GM19351 (cell line): ENCODE results near the gene CYLD.

Source experiments
- ATAC-seq: cut with Tn5 transposase; IDR thresholded peaks from one replicate; pipeline ENCODE4 v1.9.1; 2021; ENCODE audit warnings: mild to moderate bottlenecking, moderate library complexity; ENCODE audit not compliant: unreplicated experiment

The CYLD gene

DNA sequence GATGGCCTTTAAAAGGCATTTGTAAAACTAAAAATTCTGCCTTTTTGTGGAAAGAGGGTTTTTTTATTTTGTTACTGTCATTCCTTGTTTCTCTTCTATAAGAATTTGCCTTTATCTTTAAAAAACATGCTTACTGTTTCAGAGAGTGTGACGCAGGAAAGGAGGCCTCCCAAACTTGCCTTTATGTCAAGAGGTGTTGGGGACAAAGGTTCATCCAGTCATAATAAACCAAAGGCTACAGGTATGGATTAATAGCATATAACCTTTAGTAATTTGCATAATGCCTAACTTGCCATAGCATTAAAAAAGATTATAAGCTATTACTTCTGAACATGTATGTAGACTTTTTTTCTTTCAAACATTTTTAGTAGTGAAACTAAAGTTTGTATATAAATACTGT is 34.2 kb downstream of the CYLD start:
- ATAC-seq, result no peak

DNA sequence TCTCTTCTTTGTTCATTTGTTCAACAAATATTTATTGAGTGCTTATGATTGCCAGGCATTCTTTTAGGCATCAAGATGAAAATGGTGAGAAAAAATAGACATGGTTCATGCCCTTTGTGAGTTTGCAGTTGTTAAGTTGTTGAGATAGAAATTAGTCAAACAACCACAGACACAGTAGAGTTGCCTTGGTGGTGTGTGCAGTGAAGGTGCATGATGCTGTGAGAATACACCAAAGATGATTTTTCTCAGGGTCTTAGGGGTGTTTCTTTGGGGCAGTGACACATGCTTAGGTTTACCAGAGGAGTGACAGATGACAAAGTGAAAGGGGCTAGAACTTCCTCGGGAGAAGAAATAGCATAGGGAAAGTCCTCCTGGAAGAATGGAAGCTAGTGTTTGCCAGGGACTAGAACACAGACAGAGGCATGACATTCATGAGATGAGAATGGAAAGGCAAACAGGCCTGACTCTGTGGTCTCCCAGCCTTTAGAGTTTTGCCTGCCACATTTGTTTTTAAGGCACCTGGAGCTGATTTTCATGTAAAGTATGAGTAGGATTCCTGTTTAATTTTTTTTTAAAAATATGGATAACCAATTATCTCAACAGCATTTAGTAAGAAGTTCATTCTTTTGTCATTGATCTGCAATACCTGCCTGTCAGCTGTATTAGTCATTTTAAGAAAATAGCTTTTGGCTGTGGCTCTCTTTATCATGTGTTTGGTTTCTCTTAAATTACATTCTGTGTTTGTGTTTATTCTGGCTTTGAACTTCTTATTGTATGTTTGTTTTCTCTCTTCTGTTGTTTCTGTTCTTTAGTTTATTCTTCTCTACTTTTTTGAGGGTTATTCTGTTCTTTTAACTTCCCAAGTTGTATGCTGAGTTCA is 36.6 kb downstream of the CYLD start:
- ATAC-seq, result no peak

DNA sequence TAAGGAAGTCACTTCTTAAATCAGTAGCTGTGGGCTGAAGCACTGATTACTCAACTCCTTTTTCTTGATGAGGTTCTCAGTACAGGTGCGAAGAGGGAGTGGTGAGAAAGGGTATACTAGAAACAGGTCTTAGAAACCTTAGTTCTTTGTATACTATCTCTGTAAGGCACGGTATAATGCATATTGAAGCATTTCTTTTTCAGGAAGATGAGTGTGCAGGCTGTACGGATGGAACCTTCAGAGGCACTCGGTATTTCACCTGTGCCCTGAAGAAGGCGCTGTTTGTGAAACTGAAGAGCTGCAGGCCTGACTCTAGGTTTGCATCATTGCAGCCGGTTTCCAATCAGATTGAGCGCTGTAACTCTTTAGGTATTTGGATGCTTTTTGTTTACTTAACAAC is 39.2 kb downstream of the CYLD start:
- ATAC-seq, result no peak

DNA sequence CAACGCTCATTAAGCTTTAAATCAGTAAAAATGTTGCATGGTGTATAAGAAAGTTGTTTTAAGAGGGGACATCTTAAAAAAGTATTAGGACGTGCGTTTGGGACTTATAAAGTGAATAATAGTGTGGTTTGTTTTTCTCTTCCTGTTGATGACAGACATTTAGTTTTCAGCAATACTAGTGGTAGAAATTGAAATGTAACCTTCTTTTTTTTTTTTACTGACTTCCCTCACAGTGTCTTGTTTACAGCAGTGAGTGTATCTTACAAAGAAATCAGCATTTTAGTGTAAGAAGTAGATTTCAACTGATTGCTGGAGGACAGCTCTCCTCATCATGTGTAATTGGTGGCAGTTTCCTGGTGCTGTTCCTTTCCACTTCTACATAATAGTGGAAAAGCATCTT is 39.6 kb downstream of the CYLD start:
- no peak for ATAC-seq

DNA sequence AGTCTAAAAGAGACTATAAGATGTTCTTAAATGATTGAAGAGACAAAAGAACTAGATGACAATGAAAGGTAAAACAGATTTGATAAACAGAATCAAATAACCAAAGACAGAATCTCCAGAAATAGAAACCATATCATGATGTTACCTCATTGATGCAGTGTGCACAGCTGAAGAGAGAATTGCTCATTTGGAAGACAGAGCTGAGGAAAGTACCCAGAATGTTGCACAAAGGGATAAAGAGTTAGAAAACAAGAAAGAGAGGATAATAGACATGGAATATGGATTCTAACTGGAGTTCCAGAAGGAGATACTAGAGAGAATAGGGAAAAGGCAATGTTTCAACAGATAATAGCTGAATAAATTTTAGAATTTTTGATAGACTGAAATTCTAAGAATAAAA is 47.9 kb downstream of the CYLD start:
- ATAC-seq, result no peak

DNA sequence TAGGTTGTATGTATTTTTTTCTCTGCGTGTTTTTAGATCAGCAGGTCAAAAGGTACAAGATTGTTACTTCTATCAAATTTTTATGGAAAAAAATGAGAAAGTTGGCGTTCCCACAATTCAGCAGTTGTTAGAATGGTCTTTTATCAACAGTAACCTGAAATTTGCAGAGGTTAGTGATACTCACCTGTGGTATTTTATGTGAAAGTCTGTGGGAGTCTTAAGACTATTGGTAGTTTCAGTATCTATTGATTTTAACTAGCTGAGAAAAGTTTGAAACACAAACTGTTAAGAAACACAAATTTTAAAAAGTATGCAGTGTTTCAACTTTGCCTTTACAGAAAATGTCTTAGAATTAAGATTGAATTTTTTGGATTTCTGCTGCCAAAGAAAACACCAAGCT is 49.6 kb downstream of the CYLD start:
- no peak for ATAC-seq

DNA sequence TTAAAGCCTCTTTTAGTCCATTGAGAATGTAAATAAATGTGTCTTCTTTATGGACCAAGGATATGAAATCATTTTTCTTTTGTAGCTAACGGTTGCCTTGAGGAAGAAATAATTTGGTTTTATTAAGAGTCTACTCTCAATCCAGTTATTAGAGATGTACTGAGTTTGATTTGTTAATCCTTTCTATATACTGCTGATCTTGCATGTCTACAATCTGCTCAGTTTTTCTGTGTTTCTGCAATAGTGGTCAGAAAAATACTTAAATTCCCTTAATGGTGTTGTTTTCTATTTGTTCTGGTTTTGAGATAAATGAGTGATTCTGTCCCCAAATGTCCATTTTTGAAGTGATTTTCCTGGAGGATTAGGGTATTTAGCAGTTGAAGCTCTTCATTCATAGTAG is 54.9 kb downstream of the CYLD start:
- ATAC-seq, result no peak

DNA sequence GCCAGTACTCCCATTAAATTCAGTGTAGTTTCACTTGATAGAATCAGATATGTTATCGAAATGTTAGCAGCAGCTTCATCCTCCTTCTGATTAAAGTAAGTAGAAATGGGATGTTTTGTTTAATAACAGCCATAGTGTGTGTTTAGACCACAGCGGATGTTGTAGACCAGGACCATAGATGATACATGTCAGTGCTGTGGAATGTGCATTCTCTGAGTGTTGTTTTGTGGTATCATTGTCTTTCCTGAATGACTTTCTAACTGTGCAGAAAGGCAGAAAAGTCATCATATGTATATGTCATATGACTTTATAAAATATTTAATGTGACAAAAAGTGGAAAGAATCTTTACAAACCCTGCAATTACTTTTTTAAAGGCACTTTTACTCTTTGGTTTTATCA is 55.6 kb downstream of the CYLD start:
- ATAC-seq, result no peak

DNA sequence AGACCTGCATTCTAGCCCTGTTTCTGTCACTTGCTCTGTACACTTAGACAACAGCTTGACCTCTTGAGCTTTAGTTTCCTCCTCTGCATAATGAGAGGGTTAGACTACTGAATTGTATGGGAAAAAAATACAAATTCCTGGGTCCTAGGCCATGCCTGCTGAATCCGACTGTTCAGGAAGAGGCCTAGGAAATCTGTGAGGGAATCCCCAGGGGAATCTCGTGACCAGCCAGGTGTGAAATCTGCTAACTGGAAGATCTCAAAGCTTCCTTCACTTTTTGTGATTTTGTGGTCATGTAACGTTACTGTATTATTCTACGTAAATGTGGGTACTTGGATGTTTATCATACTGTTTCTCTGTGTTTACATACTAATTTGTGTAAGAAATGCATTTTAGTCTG is 58.2 kb downstream of the CYLD start:
- no peak for ATAC-seq

DNA sequence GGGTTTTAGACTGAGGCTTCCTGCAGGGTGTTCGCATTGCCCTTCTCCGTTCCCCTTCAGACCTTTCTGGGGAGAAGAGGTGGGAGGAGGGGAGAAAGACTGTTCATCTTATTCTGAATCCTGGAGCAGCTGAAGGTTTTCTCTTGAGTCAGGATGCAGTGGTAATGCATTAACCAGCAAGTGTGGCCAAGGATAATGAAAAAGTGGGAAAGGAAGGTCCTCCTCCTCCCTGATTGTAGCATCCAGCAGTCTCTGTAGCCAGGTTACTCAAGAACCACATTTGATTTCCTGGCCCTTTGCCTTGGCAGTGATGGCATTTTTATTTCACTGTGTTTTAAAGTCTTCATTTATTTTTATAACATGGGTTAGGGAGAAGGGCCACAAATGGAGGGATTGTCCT is 59.1 kb downstream of the CYLD start:
- ATAC-seq, result no peak

DNA sequence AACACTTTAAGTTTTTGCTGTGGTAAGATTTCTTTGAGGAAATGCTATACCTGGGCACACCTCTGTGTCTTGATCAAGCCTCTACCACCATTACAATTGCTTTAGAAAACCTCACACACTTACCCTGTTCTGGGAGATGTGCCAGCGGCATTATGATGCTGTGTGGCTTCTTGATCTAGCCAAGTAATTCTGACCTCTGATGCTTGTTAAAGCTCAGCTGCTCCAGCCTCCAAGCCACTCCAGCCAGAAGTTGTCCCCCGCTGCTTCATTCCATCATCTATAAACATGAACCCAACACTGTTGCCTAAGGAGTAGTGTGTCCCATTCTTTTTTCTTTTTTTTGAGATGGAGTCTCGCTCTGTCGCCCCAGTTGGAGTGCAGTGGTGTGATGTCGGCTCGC is 60.1 kb downstream of the CYLD start:
- no peak for ATAC-seq

DNA sequence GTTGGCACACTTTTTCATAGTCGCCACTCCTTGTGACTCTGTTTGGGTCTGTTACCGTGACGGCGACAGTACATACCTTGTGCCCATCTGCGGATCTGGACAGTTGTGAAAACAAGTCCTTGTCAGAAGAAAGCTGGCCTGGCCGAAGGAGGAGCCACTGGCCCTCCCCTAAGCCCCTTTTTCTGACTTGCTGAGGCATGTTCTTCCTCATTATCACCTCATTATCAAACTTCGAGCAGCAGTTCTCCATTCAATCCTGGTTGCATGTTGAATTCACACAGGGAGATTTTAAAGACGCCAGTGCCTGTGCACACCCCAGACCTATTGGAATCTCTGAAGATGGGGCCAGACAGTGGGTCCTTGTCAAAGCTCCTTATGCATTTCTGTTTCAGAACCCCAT is 61.1 kb downstream of the CYLD start:
- ATAC-seq, result no peak

DNA sequence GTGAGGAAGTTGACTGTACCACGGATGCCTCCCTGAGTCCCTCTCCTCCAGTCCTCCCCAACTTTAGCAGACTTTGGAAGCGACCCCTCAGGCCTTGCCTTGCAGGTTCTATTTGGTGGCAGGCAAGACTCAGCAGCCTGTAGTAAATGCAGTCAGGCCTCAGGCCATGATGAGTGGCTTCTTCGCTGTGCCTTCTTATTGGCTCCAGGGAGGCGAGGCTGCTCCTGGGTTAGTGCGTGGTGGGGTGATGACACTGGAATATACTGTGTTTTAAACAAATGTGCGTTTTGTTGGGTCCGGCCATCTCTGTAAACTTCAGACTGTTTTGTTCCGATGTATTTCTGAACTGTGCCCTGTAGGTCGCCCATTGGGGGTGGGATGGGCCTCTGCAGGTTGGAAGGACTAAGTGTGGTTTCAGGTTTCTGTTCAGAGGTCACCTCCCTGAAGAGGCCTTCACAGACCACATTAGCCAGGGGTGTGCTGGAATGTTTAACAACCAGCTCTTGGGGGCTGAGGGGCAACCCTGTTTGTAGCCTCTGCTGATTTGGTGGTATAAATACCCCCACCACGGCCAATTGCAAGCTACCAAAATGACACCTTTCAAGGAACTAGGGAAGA is 62.5 kb downstream of the CYLD start:
- ATAC-seq, result no peak

DNA sequence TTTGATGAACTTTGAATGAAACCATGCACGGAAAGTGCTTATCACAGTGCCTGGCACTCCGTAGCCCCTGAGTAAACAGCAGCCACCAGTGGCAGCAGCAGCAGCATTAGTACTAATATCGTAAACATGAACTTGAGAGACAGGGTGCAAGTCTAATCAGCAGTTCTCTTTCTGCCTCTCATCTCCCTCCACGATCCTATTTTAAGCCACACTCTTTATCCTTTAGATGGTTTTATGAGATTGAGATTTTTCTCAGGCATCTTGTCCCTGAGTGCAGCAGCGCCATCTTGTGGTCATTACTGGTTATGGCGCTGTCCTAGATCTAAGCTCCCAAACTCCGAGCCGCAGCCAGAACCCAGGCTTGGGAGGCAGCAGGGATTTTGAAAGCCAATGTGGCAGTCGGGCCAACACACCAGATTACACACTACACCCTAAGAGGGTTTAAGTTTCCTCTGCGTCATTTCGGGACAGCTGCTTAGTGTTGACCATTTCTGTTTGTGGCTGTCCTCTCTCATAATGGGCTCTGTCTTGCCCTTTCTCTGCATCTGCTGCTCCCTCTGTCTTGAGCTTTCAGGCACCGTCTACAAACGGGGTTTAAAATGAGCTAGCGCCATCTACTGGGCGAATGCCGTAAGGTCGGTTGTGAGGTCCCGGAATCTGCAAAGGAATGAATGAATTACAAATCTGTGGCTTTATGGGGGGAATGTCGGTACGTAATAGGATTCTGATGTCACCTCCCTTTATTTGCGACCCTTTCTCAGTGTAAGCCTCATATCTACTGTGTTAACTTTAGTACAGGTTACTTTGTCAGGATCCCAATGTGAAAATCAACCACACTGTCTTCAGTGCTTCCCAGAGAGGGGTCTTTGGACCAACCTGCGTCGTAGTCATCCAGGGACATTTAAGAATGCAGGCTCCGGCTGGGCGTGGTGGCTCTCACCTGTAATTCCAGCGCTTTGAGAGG is 64.5 kb downstream of the CYLD start:
- peak; percentile 91 for ATAC-seq

DNA sequence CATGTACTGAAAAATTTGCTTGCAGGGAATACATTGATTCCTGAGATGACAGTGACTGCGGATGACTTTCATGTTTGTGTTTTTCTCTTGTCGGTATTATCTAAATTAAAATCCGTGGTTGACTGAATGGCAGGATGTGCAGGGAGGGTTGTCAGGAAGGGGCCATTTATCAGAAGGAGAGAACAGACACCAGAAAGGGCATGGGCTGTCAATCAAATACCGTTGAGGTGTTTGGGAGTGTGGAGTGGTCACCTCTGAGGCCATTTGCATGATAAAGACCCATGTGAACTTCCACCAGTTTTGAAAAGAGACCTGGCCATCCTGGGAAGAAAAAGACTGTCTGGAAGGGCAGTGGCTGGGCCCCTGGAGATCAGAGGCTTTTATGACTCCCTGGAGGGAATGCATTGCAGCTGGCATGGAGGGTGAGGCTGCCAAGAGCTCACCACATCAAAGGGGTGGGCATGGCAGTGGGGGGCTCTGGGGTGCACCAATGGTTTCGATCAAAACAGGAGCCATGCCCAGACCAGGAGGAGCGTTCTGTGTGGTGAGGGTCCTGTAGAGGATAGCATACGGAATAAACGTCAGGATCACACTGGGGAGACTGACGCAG is 67.1 kb downstream of the CYLD start:
- ATAC-seq, result no peak

DNA sequence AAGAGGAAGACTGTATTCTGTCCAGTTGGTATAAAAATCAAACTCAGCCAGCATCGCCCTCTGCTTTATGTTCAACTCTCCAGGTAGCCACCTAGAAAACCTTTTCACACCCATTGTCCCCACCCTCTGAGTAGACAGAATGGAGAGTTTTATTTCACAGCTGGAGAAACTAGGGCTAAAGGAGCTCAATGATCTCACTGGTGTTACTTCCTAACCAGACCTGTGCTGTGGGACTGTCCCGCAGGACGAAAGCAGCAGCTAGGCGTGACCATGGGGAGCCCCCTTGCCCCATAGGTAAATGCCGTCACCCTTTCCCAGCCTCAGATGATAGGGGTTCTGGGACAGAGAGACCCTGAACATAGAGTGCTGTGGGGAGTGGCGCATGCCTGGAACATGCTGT is 67.7 kb downstream of the CYLD start:
- peak; percentile 47 for ATAC-seq

DNA sequence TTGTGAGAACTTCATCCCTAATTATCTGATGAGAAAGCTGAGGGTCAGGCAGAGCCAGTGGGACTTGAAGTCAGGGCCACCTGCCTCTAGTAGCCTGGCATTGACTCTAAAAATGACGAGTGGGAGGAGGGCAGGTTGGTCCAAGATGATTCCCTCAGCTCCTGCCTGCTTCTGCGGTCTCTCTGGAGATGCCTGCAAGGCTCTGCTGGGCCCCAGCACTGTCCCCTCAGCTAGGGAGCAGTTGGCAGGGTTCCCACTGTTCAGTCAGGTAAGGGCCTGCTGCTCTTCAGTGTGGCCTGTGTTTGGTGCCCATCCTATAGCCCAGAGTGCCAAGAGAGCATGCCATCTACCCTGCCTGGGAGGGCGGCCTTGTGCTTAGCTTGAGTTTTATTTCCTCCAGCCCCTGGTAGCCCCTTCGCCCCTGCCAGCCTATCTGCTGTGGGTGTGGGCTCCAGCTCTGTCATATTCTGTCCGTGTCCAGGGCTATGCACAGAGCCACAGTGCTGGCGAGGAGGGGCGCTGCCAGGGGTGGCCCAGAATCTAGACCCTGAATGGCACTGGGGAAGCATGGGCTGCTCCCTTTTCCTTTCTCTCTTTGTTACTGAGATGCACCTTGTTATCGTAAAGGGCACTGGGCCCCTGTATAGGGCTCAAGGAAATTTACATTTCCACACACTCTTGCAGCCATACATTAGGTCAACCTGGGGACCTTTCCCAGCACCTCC is 68.5 kb downstream of the CYLD start:
- no peak for ATAC-seq

DNA sequence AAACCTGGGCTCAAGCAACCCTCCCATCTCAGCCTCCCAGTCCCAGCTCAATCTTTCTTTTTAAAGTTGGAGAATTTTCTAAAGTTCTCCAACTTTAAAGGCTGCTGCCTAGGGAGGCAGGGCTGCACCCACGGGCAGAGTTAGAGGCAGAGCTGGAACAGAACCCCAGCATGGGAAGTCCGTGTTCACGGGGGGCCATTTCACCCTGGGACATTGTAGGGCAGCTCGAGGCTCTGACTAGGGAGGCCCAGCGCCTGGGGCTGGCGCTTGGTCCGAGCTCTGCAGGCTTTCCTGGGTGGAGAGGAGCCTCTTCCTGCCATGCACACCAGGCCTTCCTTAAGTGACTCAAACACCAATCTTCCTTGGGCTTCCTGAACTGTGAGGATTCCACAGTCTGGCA is 70.2 kb downstream of the CYLD start:
- ATAC-seq, result no peak

DNA sequence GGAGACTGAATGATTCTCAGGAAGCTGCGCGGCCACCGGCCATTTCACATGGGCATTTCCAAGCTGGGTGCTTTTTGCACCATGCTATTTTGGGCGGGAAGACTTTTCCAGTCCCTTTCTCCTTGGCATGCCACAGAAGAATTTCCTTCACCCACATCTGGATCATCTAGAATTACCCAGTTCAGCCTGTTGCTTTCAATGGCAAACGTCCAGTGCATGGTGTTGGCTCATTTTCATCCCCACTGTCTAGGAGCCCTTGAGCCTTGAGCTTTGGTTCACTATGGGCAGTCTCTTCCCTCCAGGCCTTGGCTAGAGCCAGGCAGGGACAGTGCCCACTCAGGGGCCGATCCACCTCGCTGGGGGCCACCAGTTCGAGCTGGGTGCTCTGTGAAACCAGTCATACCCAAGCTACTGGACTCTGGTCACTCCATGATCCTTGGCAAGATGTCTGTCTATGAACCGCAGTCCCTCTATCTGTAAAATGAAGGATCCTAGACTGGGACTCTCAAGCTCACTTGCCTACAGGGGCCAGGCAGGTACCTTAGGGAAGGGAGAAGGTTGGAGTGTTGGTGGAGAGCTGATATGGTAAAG is 71.1 kb downstream of the CYLD start:
- no peak for ATAC-seq

DNA sequence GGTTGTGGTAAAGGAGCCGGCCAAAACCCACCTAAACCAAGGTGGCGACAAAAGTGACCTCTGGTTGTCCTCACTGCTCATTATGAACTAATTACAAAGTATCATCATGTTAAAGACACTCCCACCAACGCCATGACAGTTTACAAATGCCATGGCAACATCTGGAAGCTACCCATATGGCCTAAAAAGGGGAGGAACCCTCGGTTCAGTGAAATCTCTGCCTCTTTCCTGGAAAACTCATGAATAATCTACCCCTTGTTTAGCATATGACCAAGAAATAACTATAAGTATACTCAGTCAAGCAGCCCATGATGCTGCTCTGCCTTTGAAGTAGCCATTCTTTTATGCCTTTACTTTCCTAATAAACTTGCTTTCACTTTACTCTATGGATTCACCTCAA is 72.2 kb downstream of the CYLD start:
- ATAC-seq, result no peak
